Measurements from ENCODE around the gene SMG6. TPM values are rescaled to one million over a fixed set of nuclear protein-coding genes. Genes with fewer than 3 reads are reported as not detected.
A peak's percentile ranks its signal among the peaks of the same experiment; 100 is the strongest.

Gene SMG6
- total and polyA plus RNA-seq, 2 experiments from 2014 or later, result 11.9 to 19.9 TPM

DNA sequence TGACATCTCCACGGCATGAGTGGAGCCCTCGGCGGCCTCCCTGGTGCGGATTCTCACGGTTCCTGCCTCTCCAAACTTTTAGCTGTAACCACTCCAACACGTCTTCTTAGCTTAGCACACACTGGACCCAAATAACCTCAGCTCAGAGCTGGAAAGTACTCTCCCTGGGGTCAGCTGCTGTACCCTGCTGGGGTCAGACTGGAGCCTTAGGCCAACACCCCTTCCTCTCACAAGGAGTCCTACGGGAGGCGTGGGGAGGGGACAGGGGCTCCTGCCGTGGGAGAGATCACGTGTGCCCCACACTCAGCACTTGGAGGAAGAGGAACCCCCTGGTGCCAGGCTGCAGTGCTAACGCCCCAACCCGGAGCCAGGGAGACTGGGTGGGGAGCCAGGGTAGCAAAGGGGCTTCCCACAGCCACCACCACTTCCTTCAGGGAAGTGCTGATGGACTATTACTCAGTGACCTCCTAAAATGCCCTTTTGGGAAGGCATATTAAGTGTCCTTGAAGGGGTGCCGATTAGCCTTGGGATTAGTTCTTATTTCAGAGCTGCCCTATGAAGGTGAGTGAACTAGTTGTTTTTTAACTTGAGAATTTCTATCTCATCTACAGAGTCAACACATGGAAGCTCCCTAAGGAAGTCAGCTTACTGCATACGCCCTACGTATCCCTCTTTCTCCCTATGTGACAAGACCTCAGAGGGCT, 124.6 kb downstream of the SMG6 start:
- no peak for DNase-seq (ENCODE audit: low spot score)
- H3K27ac ChIP-seq, result peak overlapping the region; percentile 90
- H3K4me1 ChIP-seq (ENCODE audit: insufficient read depth), result peaks cover 73% of the 10 kb centered on the region
- TF ChIP-seq EZH2 (IDR thresholded peaks at IDR 0.05; ENCODE audit: borderline replicate concordance), result no peak
- TF ChIP-seq CTCF (IDR thresholded peaks at IDR 0.05; ENCODE audit: poor library complexity), result no peak
- TF ChIP-seq EZH2phosphoT487 (IDR thresholded peaks at IDR 0.05; ENCODE audit: low read depth, severe bottlenecking, unreplicated experiment), result no peak
- no peaks in the 10 kb centered on the region for H3K9me2 ChIP-seq (replicated peaks; ENCODE audit: insufficient read depth)
- H3K27me3 ChIP-seq, result no peaks in the 10 kb centered on the region
- peaks cover 5% of the 10 kb centered on the region for H3K79me2 ChIP-seq
- no peak overlapping the region for H2AFZ ChIP-seq
- no peaks in the 10 kb centered on the region for H3K9me3 ChIP-seq (ENCODE audit: low read depth)
- H3K4me3 ChIP-seq, result no peak overlapping the region
- H3K4me2 ChIP-seq, result no peak overlapping the region
- H4K20me1 ChIP-seq (ENCODE audit: insufficient read depth, poor library complexity, severe bottlenecking), result peaks cover 2% of the 10 kb centered on the region
- H3K36me3 ChIP-seq (replicated peaks; ENCODE audit: insufficient read depth, low read depth), result no peaks in the 10 kb centered on the region
- WGBS (ENCODE audit: low lambda C conversion rate, missing lambda C conversion rate), result 84% methylated on average over 15 of the region's 15 CpGs

DNA sequence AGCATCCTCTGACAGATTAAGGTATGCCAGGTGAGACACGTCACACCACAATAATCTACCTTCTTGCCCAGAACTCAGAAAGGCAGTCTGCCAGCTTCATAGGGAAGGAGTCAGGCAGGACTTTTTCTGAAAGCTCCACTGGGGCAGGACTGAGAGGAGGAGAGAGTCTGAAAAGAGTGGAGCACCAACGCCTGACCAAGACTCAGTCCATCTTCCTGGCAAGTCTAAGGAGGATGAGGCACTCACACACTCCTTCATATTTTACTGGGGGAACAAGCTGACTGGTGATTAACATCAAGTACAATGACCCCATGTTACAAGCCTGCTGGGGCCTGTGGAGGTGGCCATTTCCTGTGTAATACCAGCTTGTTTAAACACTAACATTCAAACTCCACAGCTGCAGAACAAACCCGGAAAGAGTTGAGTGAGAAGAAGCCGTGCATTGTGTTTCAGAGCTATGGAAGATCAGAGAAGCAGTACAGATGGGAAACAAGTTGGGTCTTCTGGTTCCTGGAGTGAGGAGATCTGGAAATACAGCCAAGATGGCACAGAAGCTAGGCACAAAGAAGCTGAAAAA, 126.3 kb downstream of the SMG6 start:
- TF ChIP-seq CTCF (IDR thresholded peaks at IDR 0.05; ENCODE audit: poor library complexity), result no peak
- TF ChIP-seq EZH2 (IDR thresholded peaks at IDR 0.05; ENCODE audit: borderline replicate concordance), result no peak
- TF ChIP-seq EZH2phosphoT487 (IDR thresholded peaks at IDR 0.05; ENCODE audit: low read depth, severe bottlenecking, unreplicated experiment), result no peak
- Histone ChIP-seq H3K36me3 (replicated peaks; ENCODE audit: insufficient read depth, low read depth) (no peaks in the 10 kb centered on the region), H4K20me1 (ENCODE audit: insufficient read depth, poor library complexity, severe bottlenecking) (peaks cover 2% of the 10 kb centered on the region), H3K4me2 (no peak overlapping the region), H3K9me3 (ENCODE audit: low read depth) (no peaks in the 10 kb centered on the region), H3K27ac (peak overlapping the region; percentile 90), H3K4me3 (no peak overlapping the region), H2AFZ (no peak overlapping the region), H3K79me2 (peaks cover 5% of the 10 kb centered on the region), H3K27me3 (no peaks in the 10 kb centered on the region), H3K9me2 (replicated peaks; ENCODE audit: insufficient read depth) (no peaks in the 10 kb centered on the region), H3K4me1 (ENCODE audit: insufficient read depth) (peaks cover 89% of the 10 kb centered on the region)
- 51% methylated on average over 4 of the region's 4 CpGs for WGBS (ENCODE audit: low lambda C conversion rate, missing lambda C conversion rate)
- DNase-seq (ENCODE audit: low spot score), result no peak

GRCh38 chr17:2176499-2177169, 127.0 kb downstream of the SMG6 start:
- TF ChIP-seq CTCF (IDR thresholded peaks at IDR 0.05; ENCODE audit: poor library complexity) (no peak), EZH2 (IDR thresholded peaks at IDR 0.05; ENCODE audit: borderline replicate concordance) (no peak), EZH2phosphoT487 (IDR thresholded peaks at IDR 0.05; ENCODE audit: low read depth, severe bottlenecking, unreplicated experiment) (no peak)
- Histone ChIP-seq H3K27ac (peak overlapping the region; percentile 90), H3K9me3 (ENCODE audit: low read depth) (no peaks in the 10 kb centered on the region), H4K20me1 (ENCODE audit: insufficient read depth, poor library complexity, severe bottlenecking) (peaks cover 2% of the 10 kb centered on the region), H3K27me3 (no peaks in the 10 kb centered on the region), H2AFZ (no peak overlapping the region), H3K9me2 (replicated peaks; ENCODE audit: insufficient read depth) (no peaks in the 10 kb centered on the region), H3K79me2 (peaks cover 5% of the 10 kb centered on the region), H3K4me2 (no peak overlapping the region), H3K4me3 (no peak overlapping the region), H3K4me1 (ENCODE audit: insufficient read depth) (peaks cover 86% of the 10 kb centered on the region), H3K36me3 (replicated peaks; ENCODE audit: insufficient read depth, low read depth) (no peaks in the 10 kb centered on the region)
- 64% methylated on average over 8 of the region's 8 CpGs for WGBS (ENCODE audit: low lambda C conversion rate, missing lambda C conversion rate)
- DNase-seq (ENCODE audit: low spot score), result no peak

All from hepatocyte (in vitro differentiated cells).